HFFc6 (cell line): ENCODE results near the gene WWP2. TPM values are rescaled to one million over a fixed set of nuclear protein-coding genes. Genes with fewer than 3 reads are reported as not detected.

Experiments used
- DNase-seq: peaks from one replicate; pipeline ENCODE4 v3.0.0-alpha.2; 2018
- H3K27ac Mint-ChIP-seq: 2 replicates; pipeline ENCODE4 v1.8.0; 2020; ENCODE audit warnings: mild to moderate bottlenecking, mixed read lengths
- H3K27me3 Mint-ChIP-seq: 2 replicates; pipeline ENCODE4 v1.8.0; 2021; ENCODE audit warnings: mild to moderate bottlenecking, moderate library complexity, mixed read lengths; ENCODE audit not compliant: insufficient read depth
- H3K36me3 Mint-ChIP-seq: 2 replicates; pipeline ENCODE4 v1.8.0; 2021; ENCODE audit warnings: low read depth, mixed read lengths
- H3K4me1 Mint-ChIP-seq: 2 replicates; pipeline ENCODE4 v1.8.0; 2020; ENCODE audit warnings: low read depth, mixed read lengths
- H3K4me3 Mint-ChIP-seq: 2 replicates; pipeline ENCODE4 v1.8.0; 2020; ENCODE audit warnings: mild to moderate bottlenecking, moderate library complexity, mixed read lengths
- H3K9me3 Mint-ChIP-seq: 2 replicates; pipeline ENCODE4 v1.8.0; 2020; ENCODE audit warnings: mild to moderate bottlenecking, mixed read lengths
- total RNA-seq, 6 experiments: library from RNA; stranded (reverse); fragmentation: NEBNext Ultra II Directional; extraction: Animal tissue kit (Norgen Biotek cat#: 25700); gene quantifications; 2 replicates in 1 of 6; 3 replicates in 5 of 6; pipeline ENCODE4 v1.2.3, GENCODE V29; 2021
- TF ChIP-seq, protein P1 (sequence below): fragments of 200-600 bp; sonication (generic); IDR thresholded peaks from 2 replicates; pipeline ENCODE4 v1.5.0; 2021; ENCODE audit warnings: antibody characterized with exemption, mild to moderate bottlenecking

Gene WWP2
- total RNA-seq, 6 experiments from 2014 or later, result 24.6 to 33.9 (median 30.5) TPM

DNA sequence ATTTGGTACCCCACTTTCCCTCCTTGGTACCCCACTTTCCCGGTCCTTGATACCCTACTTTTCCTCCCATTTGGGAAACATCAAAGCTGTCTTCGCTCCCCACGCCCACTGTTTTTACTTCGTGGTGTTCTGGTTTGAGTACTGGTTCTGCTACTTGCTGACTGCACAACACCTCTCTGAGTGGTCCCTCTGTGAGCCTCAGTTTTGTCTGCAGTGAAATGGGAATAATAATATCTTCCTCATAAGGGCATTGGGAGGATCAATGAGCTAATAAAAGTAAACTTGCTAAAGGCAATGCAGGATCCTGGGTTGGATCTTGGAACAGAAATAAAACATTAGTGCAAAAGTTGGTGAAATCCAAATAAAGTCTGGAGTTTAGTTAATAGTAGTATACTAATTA lies 119.0 kb downstream of the WWP2 start:
- no peak for DNase-seq
- Mint-ChIP-seq H3K27me3 (no peaks in the 10 kb centered on the region), H3K36me3 (peaks cover 28% of the 10 kb centered on the region), H3K27ac (peak overlapping the region; percentile 85; the same call in 1 of the 2 replicates), H3K4me1 (peaks cover 12% of the 10 kb centered on the region), H3K9me3 (peaks cover 12% of the 10 kb centered on the region), H3K4me3 (peak overlapping the region; percentile 52; the same call in 1 of the 2 replicates)
- TF ChIP-seq, protein P1, sequence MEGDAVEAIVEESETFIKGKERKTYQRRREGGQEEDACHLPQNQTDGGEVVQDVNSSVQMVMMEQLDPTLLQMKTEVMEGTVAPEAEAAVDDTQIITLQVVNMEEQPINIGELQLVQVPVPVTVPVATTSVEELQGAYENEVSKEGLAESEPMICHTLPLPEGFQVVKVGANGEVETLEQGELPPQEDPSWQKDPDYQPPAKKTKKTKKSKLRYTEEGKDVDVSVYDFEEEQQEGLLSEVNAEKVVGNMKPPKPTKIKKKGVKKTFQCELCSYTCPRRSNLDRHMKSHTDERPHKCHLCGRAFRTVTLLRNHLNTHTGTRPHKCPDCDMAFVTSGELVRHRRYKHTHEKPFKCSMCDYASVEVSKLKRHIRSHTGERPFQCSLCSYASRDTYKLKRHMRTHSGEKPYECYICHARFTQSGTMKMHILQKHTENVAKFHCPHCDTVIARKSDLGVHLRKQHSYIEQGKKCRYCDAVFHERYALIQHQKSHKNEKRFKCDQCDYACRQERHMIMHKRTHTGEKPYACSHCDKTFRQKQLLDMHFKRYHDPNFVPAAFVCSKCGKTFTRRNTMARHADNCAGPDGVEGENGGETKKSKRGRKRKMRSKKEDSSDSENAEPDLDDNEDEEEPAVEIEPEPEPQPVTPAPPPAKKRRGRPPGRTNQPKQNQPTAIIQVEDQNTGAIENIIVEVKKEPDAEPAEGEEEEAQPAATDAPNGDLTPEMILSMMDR, result no peak

DNA sequence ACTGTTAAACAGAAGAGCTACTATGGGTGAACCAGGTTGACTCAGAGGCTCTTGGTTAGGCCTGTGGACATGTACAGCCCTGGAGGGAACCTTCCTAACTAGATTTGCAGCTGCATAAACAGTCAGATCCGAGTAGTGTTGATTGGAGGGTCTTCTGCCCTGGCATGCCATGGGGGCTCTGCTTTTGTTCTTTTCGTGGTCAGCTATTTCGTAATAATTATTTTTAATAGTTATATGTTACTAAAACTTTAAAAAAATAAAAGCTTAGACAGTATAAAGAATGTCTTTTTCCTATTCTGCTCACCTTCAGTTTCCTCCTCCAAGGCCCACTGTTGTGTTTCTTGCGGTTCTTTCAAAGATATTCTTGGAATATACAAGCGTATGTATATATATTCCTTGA lies 121.6 kb downstream of the WWP2 start:
- Mint-ChIP-seq H3K36me3 (peaks cover 24% of the 10 kb centered on the region), H3K9me3 (no peaks in the 10 kb centered on the region), H3K27ac (no peak overlapping the region), H3K4me3 (no peak overlapping the region), H3K27me3 (no peaks in the 10 kb centered on the region), H3K4me1 (peaks cover 12% of the 10 kb centered on the region)
- DNase-seq, result no peak
- TF ChIP-seq, protein P1, result no peak

DNA sequence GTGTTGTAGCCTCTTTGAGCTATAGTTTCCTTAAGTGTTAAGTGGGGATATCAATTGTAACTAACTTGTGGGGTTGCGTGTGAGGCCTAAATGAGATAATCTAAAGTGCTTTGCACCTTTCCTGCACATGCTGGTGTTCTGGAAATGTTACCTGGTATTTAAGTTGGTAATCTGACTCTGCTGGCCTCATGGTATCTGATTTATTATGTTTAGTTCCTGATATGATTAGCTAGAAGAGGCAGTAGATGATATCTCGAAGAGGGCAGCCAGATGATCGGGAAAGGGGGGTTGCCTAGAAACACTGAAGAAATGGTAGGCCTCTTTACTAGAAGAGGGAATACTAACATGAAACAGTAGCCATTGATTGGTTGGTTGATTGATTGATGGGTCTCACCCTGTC lies 123.6 kb downstream of the WWP2 start:
- peaks cover 13% of the 10 kb centered on the region for H3K4me1 Mint-ChIP-seq
- no peak overlapping the region for H3K4me3 Mint-ChIP-seq
- no peaks in the 10 kb centered on the region for H3K9me3 Mint-ChIP-seq
- DNase-seq, result no peak
- H3K27me3 Mint-ChIP-seq, result peaks cover 2% of the 10 kb centered on the region; the same call in 1 of the 2 replicates
- H3K36me3 Mint-ChIP-seq, result peaks cover 34% of the 10 kb centered on the region
- TF ChIP-seq, protein P1, result no peak
- no peak overlapping the region for H3K27ac Mint-ChIP-seq

DNA sequence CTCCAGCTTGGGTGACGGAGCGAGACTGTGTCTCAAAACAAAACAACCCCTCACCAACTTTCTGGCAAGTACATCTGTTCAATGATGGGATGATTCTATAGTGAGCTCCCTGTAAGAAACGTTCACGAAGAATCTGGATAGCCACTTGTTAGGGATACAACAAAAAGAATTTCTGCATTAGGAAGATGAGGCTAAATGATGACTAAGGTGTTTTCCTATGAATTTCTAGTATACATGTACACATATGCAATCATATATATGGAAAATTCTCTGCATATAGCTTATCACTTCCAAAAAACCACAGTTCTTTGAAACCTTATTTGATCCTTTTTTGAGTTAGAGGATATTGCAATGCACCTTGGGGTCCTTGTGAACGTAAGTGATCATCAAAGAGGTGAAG lies 124.6 kb downstream of the WWP2 start:
- Mint-ChIP-seq H3K27me3 (peaks cover 2% of the 10 kb centered on the region; the same call in 1 of the 2 replicates), H3K27ac (no peak overlapping the region), H3K4me1 (peaks cover 7% of the 10 kb centered on the region; the same call in 1 of the 2 replicates), H3K36me3 (peaks cover 34% of the 10 kb centered on the region), H3K4me3 (no peak overlapping the region), H3K9me3 (no peaks in the 10 kb centered on the region)
- TF ChIP-seq, protein P1, result no peak
- no peak for DNase-seq

DNA sequence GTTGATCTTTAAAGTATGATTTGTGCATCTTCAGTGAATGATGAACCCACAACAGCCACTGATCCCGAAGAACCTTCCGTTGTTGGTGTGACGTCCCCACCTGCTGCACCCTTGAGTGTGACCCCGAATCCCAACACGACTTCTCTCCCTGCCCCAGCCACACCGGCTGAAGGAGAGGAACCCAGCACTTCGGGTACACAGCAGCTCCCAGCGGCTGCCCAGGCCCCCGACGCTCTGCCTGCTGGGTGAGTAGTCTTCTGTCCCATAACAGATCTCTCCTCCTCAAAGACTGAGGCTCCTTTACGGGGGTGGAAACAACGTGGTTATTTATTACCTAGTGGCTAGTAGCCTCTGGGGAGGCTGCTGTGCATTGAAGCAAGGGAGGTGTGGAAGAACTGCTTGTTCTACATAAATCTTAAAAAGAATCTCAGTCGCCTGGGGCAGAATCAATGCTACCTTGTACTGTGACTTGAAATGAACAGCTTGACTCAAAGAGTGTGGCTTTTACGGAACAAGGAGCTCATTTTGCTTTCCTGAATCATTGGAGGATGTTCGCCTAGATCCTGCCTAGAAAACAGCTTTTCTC lies 126.0 kb downstream of the WWP2 start:
- DNase-seq, result no peak
- H3K9me3 Mint-ChIP-seq, result no peaks in the 10 kb centered on the region
- H3K27ac Mint-ChIP-seq, result no peak overlapping the region
- H3K27me3 Mint-ChIP-seq, result peaks cover 2% of the 10 kb centered on the region; the same call in 1 of the 2 replicates
- no peak overlapping the region for H3K4me3 Mint-ChIP-seq
- peaks cover 34% of the 10 kb centered on the region; the same call in 1 of the 2 replicates for H3K36me3 Mint-ChIP-seq
- TF ChIP-seq, protein P1, result no peak
- H3K4me1 Mint-ChIP-seq, result peaks cover 7% of the 10 kb centered on the region; the same call in 1 of the 2 replicates
